ENCODE results near the gene PLA2G2F. TPM values are rescaled to one million over a fixed set of nuclear protein-coding genes. Genes with fewer than 3 reads are reported as not detected.
A peak's percentile ranks its signal among the peaks of the same experiment; 100 is the strongest.

The PLA2G2F gene
- total and polyA plus RNA-seq, 2 donors, result 0.47 to 7.2 TPM

GRCh38 chr1:20190256-20191160 lies 51.4 kb downstream of the PLA2G2F start:
- no peak for DNase-seq (ENCODE audit: low read depth in 6 of 9, low spot score in 9 of 9)
- Histone ChIP-seq H3K36me3 (ENCODE audit: control insufficient read depth in 2 of 2, insufficient read depth in 2 of 2, low read length in 1 of 2) (no peaks in the 10 kb centered on the region), H3K27ac (ENCODE audit: low read depth in 1 of 2, low read length in 1 of 2) (no peak overlapping the region), H3K4me1 (ENCODE audit: control insufficient read depth in 2 of 2, insufficient read depth in 2 of 2, low read length in 2 of 2) (peaks cover 4 to 12% of the 10 kb centered on the region in 2 donors), H3K9me3 (ENCODE audit: control insufficient read depth in 2 of 2, insufficient read depth in 1 of 2, low read length in 1 of 2) (no peaks in the 10 kb centered on the region), H3K4me3 (ENCODE audit: low read length in 2 of 2) (no peak overlapping the region), H3K27me3 (ENCODE audit: control insufficient read depth in 2 of 2, insufficient read depth in 1 of 2, low read length in 1 of 2) (peaks cover 6 to 23% of the 10 kb centered on the region in 2 donors)
- 94% methylated on average over 19 of the region's 19 CpGs for WGBS

GRCh38 chr1:20191266-20191825 lies 52.2 kb downstream of the PLA2G2F start:
- Histone ChIP-seq H3K4me1 (ENCODE audit: control insufficient read depth in 2 of 2, insufficient read depth in 2 of 2, low read length in 2 of 2) (peaks cover under 1 to 6% of the 10 kb centered on the region in 2 donors), H3K27me3 (ENCODE audit: control insufficient read depth in 2 of 2, insufficient read depth in 1 of 2, low read length in 1 of 2) (peaks cover 1 to 14% of the 10 kb centered on the region in 2 donors), H3K27ac (ENCODE audit: low read depth in 1 of 2, low read length in 1 of 2) (no peak overlapping the region), H3K9me3 (ENCODE audit: control insufficient read depth in 2 of 2, insufficient read depth in 1 of 2, low read length in 1 of 2) (no peaks in the 10 kb centered on the region), H3K36me3 (ENCODE audit: control insufficient read depth in 2 of 2, insufficient read depth in 2 of 2, low read length in 1 of 2) (no peaks in the 10 kb centered on the region), H3K4me3 (ENCODE audit: low read length in 2 of 2) (no peak overlapping the region)
- DNase-seq (ENCODE audit: low read depth in 6 of 9, low spot score in 9 of 9), result no peak
- WGBS, result 91% methylated on average over 12 of the region's 12 CpGs

- Histone ChIP-seq H3K4me3 (ENCODE audit: low read length in 2 of 2) (no peak overlapping the region), H3K9me3 (ENCODE audit: control insufficient read depth in 2 of 2, insufficient read depth in 1 of 2, low read length in 1 of 2) (no peaks in the 10 kb centered on the region), H3K4me1 (ENCODE audit: control insufficient read depth in 2 of 2, insufficient read depth in 2 of 2, low read length in 2 of 2) (peaks cover 0 to under 1% of the 10 kb centered on the region in 2 donors), H3K27me3 (ENCODE audit: control insufficient read depth in 2 of 2, insufficient read depth in 1 of 2, low read length in 1 of 2) (peaks cover 0 to 5% of the 10 kb centered on the region in 2 donors), H3K36me3 (ENCODE audit: control insufficient read depth in 2 of 2, insufficient read depth in 2 of 2, low read length in 1 of 2) (no peaks in the 10 kb centered on the region), H3K27ac (ENCODE audit: low read depth in 1 of 2, low read length in 1 of 2) (no peak overlapping the region)
- 89% methylated on average over 5 of the region's 5 CpGs for WGBS
- DNase-seq (ENCODE audit: low read depth in 6 of 9, low spot score in 9 of 9), result no peak
Measured at GRCh38 chr1:20192364-20192763, 53.2 kb downstream of the PLA2G2F start.

- 96% methylated on average over 1 of the region's 1 CpG for WGBS
Measured at GRCh38 chr1:20192871-20193411, 53.8 kb downstream of the PLA2G2F start.

GRCh38 chr1:20194224-20194623 lies 55.1 kb downstream of the PLA2G2F start:
- Histone ChIP-seq H3K4me3 (ENCODE audit: low read length in 2 of 2) (no peak overlapping the region), H3K27me3 (ENCODE audit: control insufficient read depth in 2 of 2, insufficient read depth in 1 of 2, low read length in 1 of 2) (peaks cover 0 to 3% of the 10 kb centered on the region in 2 donors), H3K36me3 (ENCODE audit: control insufficient read depth in 2 of 2, insufficient read depth in 2 of 2, low read length in 1 of 2) (no peaks in the 10 kb centered on the region), H3K4me1 (ENCODE audit: control insufficient read depth in 2 of 2, insufficient read depth in 2 of 2, low read length in 2 of 2) (no peaks in the 10 kb centered on the region), H3K9me3 (ENCODE audit: control insufficient read depth in 2 of 2, insufficient read depth in 1 of 2, low read length in 1 of 2) (no peaks in the 10 kb centered on the region), H3K27ac (ENCODE audit: low read depth in 1 of 2, low read length in 1 of 2) (no peak overlapping the region)
- no peak for DNase-seq (ENCODE audit: low read depth in 6 of 9, low spot score in 9 of 9)
- WGBS, result 97% methylated on average over 2 of the region's 2 CpGs

More at GRCh38 chr1:20192871-20193411, 53.8 kb downstream of the PLA2G2F start:
- H3K4me1 ChIP-seq (ENCODE audit: control insufficient read depth in 2 of 2, insufficient read depth in 2 of 2, low read length in 2 of 2), result no peaks in the 10 kb centered on the region
- H3K4me3 ChIP-seq (ENCODE audit: low read length in 2 of 2), result no peak overlapping the region
- peaks cover 0 to 3% of the 10 kb centered on the region in 2 donors for H3K27me3 ChIP-seq (ENCODE audit: control insufficient read depth in 2 of 2, insufficient read depth in 1 of 2, low read length in 1 of 2)
- DNase-seq (ENCODE audit: low read depth in 6 of 9, low spot score in 9 of 9), result no peak
- no peaks in the 10 kb centered on the region for H3K9me3 ChIP-seq (ENCODE audit: control insufficient read depth in 2 of 2, insufficient read depth in 1 of 2, low read length in 1 of 2)
- no peak overlapping the region for H3K27ac ChIP-seq (ENCODE audit: low read depth in 1 of 2, low read length in 1 of 2)
- no peaks in the 10 kb centered on the region for H3K36me3 ChIP-seq (ENCODE audit: control insufficient read depth in 2 of 2, insufficient read depth in 2 of 2, low read length in 1 of 2)

GRCh38 chr1:20194757-20195461 lies 55.8 kb downstream of the PLA2G2F start:
- Histone ChIP-seq H3K4me3 (ENCODE audit: low read length in 2 of 2) (no peak overlapping the region), H3K36me3 (ENCODE audit: control insufficient read depth in 2 of 2, insufficient read depth in 2 of 2, low read length in 1 of 2) (no peaks in the 10 kb centered on the region), H3K27ac (ENCODE audit: low read depth in 1 of 2, low read length in 1 of 2) (no peak overlapping the region), H3K9me3 (ENCODE audit: control insufficient read depth in 2 of 2, insufficient read depth in 1 of 2, low read length in 1 of 2) (no peaks in the 10 kb centered on the region), H3K4me1 (ENCODE audit: control insufficient read depth in 2 of 2, insufficient read depth in 2 of 2, low read length in 2 of 2) (no peaks in the 10 kb centered on the region), H3K27me3 (ENCODE audit: control insufficient read depth in 2 of 2, insufficient read depth in 1 of 2, low read length in 1 of 2) (peaks cover 0 to 5% of the 10 kb centered on the region in 2 donors)
- WGBS, result 47% methylated on average over 15 of the region's 15 CpGs
- peak in 3 of 9 donors; percentile 10 to 56 (median 41) for DNase-seq (ENCODE audit: low read depth in 6 of 9, low spot score in 9 of 9)

GRCh38 chr1:20195462-20195780 lies 56.3 kb downstream of the PLA2G2F start:
- Histone ChIP-seq H3K4me3 (ENCODE audit: low read length in 2 of 2) (no peak overlapping the region), H3K27me3 (ENCODE audit: control insufficient read depth in 2 of 2, insufficient read depth in 1 of 2, low read length in 1 of 2) (peaks cover 0 to 6% of the 10 kb centered on the region in 2 donors), H3K4me1 (ENCODE audit: control insufficient read depth in 2 of 2, insufficient read depth in 2 of 2, low read length in 2 of 2) (no peaks in the 10 kb centered on the region), H3K27ac (ENCODE audit: low read depth in 1 of 2, low read length in 1 of 2) (no peak overlapping the region), H3K36me3 (ENCODE audit: control insufficient read depth in 2 of 2, insufficient read depth in 2 of 2, low read length in 1 of 2) (no peaks in the 10 kb centered on the region), H3K9me3 (ENCODE audit: control insufficient read depth in 2 of 2, insufficient read depth in 1 of 2, low read length in 1 of 2) (no peaks in the 10 kb centered on the region)
- no peak for DNase-seq (ENCODE audit: low read depth in 6 of 9, low spot score in 9 of 9)
- WGBS, result 78% methylated on average over 4 of the region's 4 CpGs

- DNase-seq (ENCODE audit: low read depth in 6 of 9, low spot score in 9 of 9), result no peak
- H3K27ac ChIP-seq (ENCODE audit: low read depth in 1 of 2, low read length in 1 of 2), result no peak overlapping the region
- H3K9me3 ChIP-seq (ENCODE audit: control insufficient read depth in 2 of 2, insufficient read depth in 1 of 2, low read length in 1 of 2), result no peaks in the 10 kb centered on the region
- H3K36me3 ChIP-seq (ENCODE audit: control insufficient read depth in 2 of 2, insufficient read depth in 2 of 2, low read length in 1 of 2), result no peaks in the 10 kb centered on the region
- no peak overlapping the region for H3K4me3 ChIP-seq (ENCODE audit: low read length in 2 of 2)
- 78% methylated on average over 6 of the region's 6 CpGs for WGBS
- peaks cover 0 to 6% of the 10 kb centered on the region in 2 donors for H3K27me3 ChIP-seq (ENCODE audit: control insufficient read depth in 2 of 2, insufficient read depth in 1 of 2, low read length in 1 of 2)
- no peaks in the 10 kb centered on the region for H3K4me1 ChIP-seq (ENCODE audit: control insufficient read depth in 2 of 2, insufficient read depth in 2 of 2, low read length in 2 of 2)
Measured at GRCh38 chr1:20197329-20197791, 58.2 kb downstream of the PLA2G2F start.
